ENCODE results near the gene HOXB3.

Gene HOXB3

GRCh38 chr17:48513666-48514455 lies 76.2 kb downstream of the HOXB3 start:
- ATAC-seq = no peak
- TF ChIP-seq TOX (CRISPR knock-in tag; IDR thresholded peaks at IDR 0.05; ENCODE audit: borderline replicate concordance) (no peak), ARNTL (CRISPR knock-in tag; IDR thresholded peaks at IDR 0.05; ENCODE audit: borderline replicate concordance, low read depth) (no peak), ZC3H10 (CRISPR knock-in tag; IDR thresholded peaks at IDR 0.05) (no peak), BACH2 (CRISPR knock-in tag; IDR thresholded peaks at IDR 0.05; ENCODE audit: borderline replicate concordance) (no peak), ISL1 (CRISPR knock-in tag; IDR thresholded peaks at IDR 0.05) (no peak), ZFP3 (CRISPR knock-in tag; IDR thresholded peaks at IDR 0.05) (no peak), ZNF8 (CRISPR knock-in tag; IDR thresholded peaks at IDR 0.05) (no peak), ZNF70 (CRISPR knock-in tag; IDR thresholded peaks at IDR 0.05) (no peak), TSHZ2 (CRISPR knock-in tag; IDR thresholded peaks at IDR 0.05) (no peak), PATZ1 (CRISPR knock-in tag; IDR thresholded peaks at IDR 0.05; ENCODE audit: borderline replicate concordance) (no peak), GLIS3 (CRISPR knock-in tag; IDR thresholded peaks at IDR 0.05) (no peak), CSDC2 (CRISPR knock-in tag; IDR thresholded peaks at IDR 0.05) (no peak), CSRNP3 (CRISPR knock-in tag; IDR thresholded peaks at IDR 0.05) (no peak), OSR1 (CRISPR knock-in tag; IDR thresholded peaks at IDR 0.05) (no peak)

GRCh38 chr17:48513097-48513496 lies 76.9 kb downstream of the HOXB3 start:
- TF ChIP-seq CSDC2 (CRISPR knock-in tag; IDR thresholded peaks at IDR 0.05) = no peak
- no peak for TF ChIP-seq ESRRG (CRISPR knock-in tag; IDR thresholded peaks at IDR 0.05)
- no peak for TF ChIP-seq ARNTL (CRISPR knock-in tag; IDR thresholded peaks at IDR 0.05; ENCODE audit: borderline replicate concordance, low read depth)
- no peak for TF ChIP-seq SNAI2 (CRISPR knock-in tag; IDR thresholded peaks at IDR 0.05)
- no peak for TF ChIP-seq CSRNP3 (CRISPR knock-in tag; IDR thresholded peaks at IDR 0.05)
- TF ChIP-seq ZC3H10 (CRISPR knock-in tag; IDR thresholded peaks at IDR 0.05) = no peak
- TF ChIP-seq ZNF70 (CRISPR knock-in tag; IDR thresholded peaks at IDR 0.05) = no peak
- no peak for TF ChIP-seq TOX (CRISPR knock-in tag; IDR thresholded peaks at IDR 0.05; ENCODE audit: borderline replicate concordance)
- no peak for TF ChIP-seq PATZ1 (CRISPR knock-in tag; IDR thresholded peaks at IDR 0.05; ENCODE audit: borderline replicate concordance)
- TF ChIP-seq OSR1 (CRISPR knock-in tag; IDR thresholded peaks at IDR 0.05) = no peak
- TF ChIP-seq GLIS3 (CRISPR knock-in tag; IDR thresholded peaks at IDR 0.05) = no peak
- TF ChIP-seq TSHZ2 (CRISPR knock-in tag; IDR thresholded peaks at IDR 0.05) = no peak
- no peak for ATAC-seq

All from SK-N-SH treated with all-trans-retinoic acid at 6 μM for 48 hours (cell line).